BLaER1 treated with 17β-estradiol and CSF1 and Interleukin-3, amounts not matched to agents 10 nM and 100 nM (cell line): Measurements from ENCODE around the gene CDK13.
A peak's percentile ranks its signal among the peaks of the same experiment; 100 is the strongest.
"Not testable (repeated sequence)": the region's sequence is repeated elsewhere in the genome, so short reads cannot be mapped to it uniquely, and the experiment has no call there.

Experiments used
- H3K27ac ChIP-seq, 11 experiments: shearing (Covaris generic); formaldehyde crosslinking; 2 replicates each; pipeline ENCODE4 v1.8.1; 2022
- H3K27me3 ChIP-seq, 11 experiments: shearing (Covaris generic); formaldehyde crosslinking; 2 replicates each; pipeline ENCODE4 v1.8.1; 2022
- H3K36me3 ChIP-seq, 11 experiments: shearing (Covaris generic); formaldehyde crosslinking; 2 replicates each; pipeline ENCODE4 v1.8.1; 2022
- H3K4me1 ChIP-seq, 10 experiments: shearing (Covaris generic); formaldehyde crosslinking; 2 replicates each; pipeline ENCODE4 v1.8.1; 2022
- H3K4me2 ChIP-seq, 11 experiments: shearing (Covaris generic); formaldehyde crosslinking; 2 replicates each; pipeline ENCODE4 v1.8.1; 2022
- H3K4me3 ChIP-seq, 10 experiments: shearing (Covaris generic); formaldehyde crosslinking; 2 replicates each; pipeline ENCODE4 v1.8.1; 2022
- H3K9ac ChIP-seq, 11 experiments: shearing (Covaris generic); formaldehyde crosslinking; 2 replicates each; pipeline ENCODE4 v1.8.1; 2022
- H3K9me3 ChIP-seq, 11 experiments: shearing (Covaris generic); formaldehyde crosslinking; replicated peaks in 1 of 11; 2 replicates each; pipeline ENCODE4 v1.8.1; 2022
- H4K20me1 ChIP-seq, 11 experiments: shearing (Covaris generic); formaldehyde crosslinking; 2 replicates each; pipeline ENCODE4 v1.8.1; 2022
- Cebpa-rat ChIP-seq, 11 experiments: shearing (Covaris generic); IDR thresholded peaks; 2 replicates each; pipeline ENCODE4 v1.8.1; 2022

CDK13 gene

GRCh38 chr7:40115936-40116335 is 165.9 kb downstream of the CDK13 start:
- Histone ChIP-seq H3K36me3 (peaks cover 0 to 56% (median 35%) of the 10 kb centered on the region in 11 experiments; a peak in 16 of 22 replicates), H4K20me1 (peaks cover 0 to 5% (median 0%) of the 10 kb centered on the region in 11 experiments; a peak in 2 of 22 replicates), H3K9ac (no peak overlapping the region), H3K27me3 (no peaks in the 10 kb centered on the region), H3K4me1 (peaks cover 0 to 30% (median 10%) of the 10 kb centered on the region in 10 experiments; a peak in 16 of 20 replicates), H3K4me2 (no peak overlapping the region), H3K9me3 (peaks cover 5 to 43% (median 22%) of the 10 kb centered on the region in 11 experiments; a peak in 17 of 22 replicates), H3K4me3 (no peak overlapping the region), H3K27ac (no peak overlapping the region)
- TF ChIP-seq Cebpa-rat (IDR thresholded peaks at IDR 0.05), result no peak

- Histone ChIP-seq H3K9me3 (peaks cover 5 to 37% (median 22%) of the 10 kb centered on the region in 11 experiments; a peak in 17 of 22 replicates), H3K36me3 (peaks cover 0 to 54% (median 30%) of the 10 kb centered on the region in 11 experiments; a peak in 16 of 22 replicates), H3K4me1 (peaks cover 0 to 18% (median 8%) of the 10 kb centered on the region in 10 experiments; a peak in 14 of 20 replicates)
- H3K4me3 ChIP-seq, H3K9ac ChIP-seq, H4K20me1 ChIP-seq, H3K27ac ChIP-seq, H3K4me2 ChIP-seq, H3K27me3 ChIP-seq: not testable (repeated sequence)
Measured at GRCh38 chr7:40117199-40117598, 167.1 kb downstream of the CDK13 start.

- H3K4me2 ChIP-seq, result peak overlapping the region in 9 of 11 experiments; percentile 3 to 29 (median 9); a peak in 8 of 22 replicates
- peaks cover 5 to 30% (median 20%) of the 10 kb centered on the region in 11 experiments; a peak in 15 of 22 replicates for H3K9me3 ChIP-seq
- not testable (repeated sequence) for H3K27me3 ChIP-seq, H3K9ac ChIP-seq, H4K20me1 ChIP-seq, H3K4me3 ChIP-seq
- TF ChIP-seq Cebpa-rat (IDR thresholded peaks at IDR 0.05), result peak in 3 of 11 experiments; percentile 23 to 30 (median 29); a peak in 1 of 22 replicates
- peaks cover 0 to 48% (median 33%) of the 10 kb centered on the region in 11 experiments; a peak in 18 of 22 replicates for H3K36me3 ChIP-seq
- H3K4me1 ChIP-seq, result peaks cover 0 to 15% (median 7%) of the 10 kb centered on the region in 10 experiments; a peak in 11 of 20 replicates
- peak overlapping the region in 4 of 11 experiments; percentile 23 to 27 (median 26); a peak in 4 of 22 replicates for H3K27ac ChIP-seq
Measured at GRCh38 chr7:40118201-40118600, 168.1 kb downstream of the CDK13 start.

GRCh38 chr7:40120020-40120419 is 170.0 kb downstream of the CDK13 start:
- no peak for TF ChIP-seq Cebpa-rat (IDR thresholded peaks at IDR 0.05)
- Histone ChIP-seq H4K20me1 (peaks cover 0 to 17% (median 4%) of the 10 kb centered on the region in 11 experiments; a peak in 10 of 22 replicates), H3K9ac (no peak overlapping the region), H3K27me3 (no peaks in the 10 kb centered on the region), H3K36me3 (peaks cover 0 to 44% (median 25%) of the 10 kb centered on the region in 11 experiments; a peak in 18 of 22 replicates), H3K9me3 (peaks cover 3 to 15% (median 4%) of the 10 kb centered on the region in 11 experiments; a peak in 13 of 22 replicates), H3K4me2 (no peak overlapping the region), H3K27ac (no peak overlapping the region), H3K4me3 (no peak overlapping the region), H3K4me1 (peaks cover 0 to 17% (median 9%) of the 10 kb centered on the region in 10 experiments; a peak in 14 of 20 replicates)

GRCh38 chr7:40122100-40122939 is 172.3 kb downstream of the CDK13 start:
- Histone ChIP-seq H4K20me1 (peaks cover 0 to 35% (median 16%) of the 10 kb centered on the region in 11 experiments; a peak in 12 of 22 replicates), H3K4me1 (peaks cover 0 to 17% (median 8%) of the 10 kb centered on the region in 10 experiments; a peak in 14 of 20 replicates), H3K9me3 (peaks cover 0 to 11% (median 0%) of the 10 kb centered on the region in 11 experiments; a peak in 5 of 22 replicates), H3K36me3 (peaks cover 12 to 51% (median 36%) of the 10 kb centered on the region in 11 experiments; a peak in 21 of 22 replicates)
- H3K4me2 ChIP-seq, H3K9ac ChIP-seq, H3K27me3 ChIP-seq, H3K4me3 ChIP-seq, H3K27ac ChIP-seq: not testable (repeated sequence)

- no peaks in the 10 kb centered on the region for H3K27me3 ChIP-seq
- H3K9me3 ChIP-seq, result peaks cover 0 to 11% (median 0%) of the 10 kb centered on the region in 11 experiments; a peak in 5 of 22 replicates
- no peak overlapping the region for H3K4me2 ChIP-seq
- H3K36me3 ChIP-seq, result peaks cover 13 to 57% (median 40%) of the 10 kb centered on the region in 11 experiments; a peak in 21 of 22 replicates
- no peak for TF ChIP-seq Cebpa-rat (IDR thresholded peaks at IDR 0.05)
- H3K27ac ChIP-seq, result no peak overlapping the region
- H3K4me3 ChIP-seq, result no peak overlapping the region
- peaks cover 0 to 40% (median 22%) of the 10 kb centered on the region in 11 experiments; a peak in 13 of 22 replicates for H4K20me1 ChIP-seq
- peaks cover 0 to 20% (median 8%) of the 10 kb centered on the region in 10 experiments; a peak in 14 of 20 replicates for H3K4me1 ChIP-seq
- no peak overlapping the region for H3K9ac ChIP-seq
Measured at GRCh38 chr7:40122940-40123254, 172.8 kb downstream of the CDK13 start.

GRCh38 chr7:40133561-40134427 is 183.7 kb downstream of the CDK13 start:
- H3K4me3 ChIP-seq, result peak overlapping the region; percentile 81 to 99 (median 91)
- peak overlapping the region; percentile 94 to 99 (median 98) for H3K9ac ChIP-seq
- peaks cover 13 to 39% (median 23%) of the 10 kb centered on the region in 10 experiments for H3K4me1 ChIP-seq
- no peaks in the 10 kb centered on the region for H3K27me3 ChIP-seq
- TF ChIP-seq Cebpa-rat (IDR thresholded peaks at IDR 0.05), result no peak
- peaks cover 11 to 41% (median 28%) of the 10 kb centered on the region in 11 experiments; a peak in 17 of 22 replicates for H3K36me3 ChIP-seq
- H4K20me1 ChIP-seq, result peaks cover 9 to 45% (median 33%) of the 10 kb centered on the region in 11 experiments; a peak in 15 of 22 replicates
- H3K27ac ChIP-seq, result peak overlapping the region; percentile 92 to 98 (median 96)
- peaks cover 6 to 20% (median 14%) of the 10 kb centered on the region in 11 experiments; a peak in 20 of 22 replicates for H3K9me3 ChIP-seq
- peak overlapping the region; percentile 73 to 97 (median 82) for H3K4me2 ChIP-seq
